Activated T-helper 2 cell treated with anti-CD3 and anti-CD28 coated beads, Interferon-gamma antibody, Interleukin-2, Interleukin-4, amounts not matched to agents 10 μg/mL and 5 μg/mL and 100 μg/mL, durations not matched to agents 14 hours and 24 hours and 36 hours (primary cell): ENCODE measurements around the gene CD300H. TPM values are rescaled to one million over a fixed set of nuclear protein-coding genes. Genes with fewer than 3 reads are reported as not detected.
"Not testable (repeated sequence)": the region's sequence is repeated elsewhere in the genome, so short reads cannot be mapped to it uniquely, and the experiment has no call there.

ENCODE experiments used
- DNase-seq: peaks from one replicate; pipeline ENCODE4 v3.0.0; 2021; ENCODE audit warnings: low spot score
- H3K27ac Mint-ChIP-seq: one replicate; pipeline ENCODE4 v1.8.0; 2021; ENCODE audit warnings: mixed read lengths
- H3K27me3 Mint-ChIP-seq: one replicate; pipeline ENCODE4 v1.8.0; 2021; ENCODE audit warnings: low read depth, mixed read lengths
- H3K36me3 Mint-ChIP-seq: one replicate; pipeline ENCODE4 v1.8.0; 2021; ENCODE audit warnings: low read depth, mixed read lengths
- H3K4me1 Mint-ChIP-seq: one replicate; pipeline ENCODE4 v1.8.0; 2021; ENCODE audit warnings: low read depth, mixed read lengths
- H3K4me3 Mint-ChIP-seq: one replicate; pipeline ENCODE4 v1.8.0; 2021; ENCODE audit warnings: low read depth, mild to moderate bottlenecking, moderate library complexity, mixed read lengths
- H3K9me3 Mint-ChIP-seq: one replicate; pipeline ENCODE4 v1.8.0; 2021; ENCODE audit warnings: mixed read lengths
- intact Hi-C: fragments of 100-400 bp; cut with micrococcal nuclease; formaldehyde crosslinking; loops from one replicate; pipeline ENCODE4 v1.15.1; 2023
- total RNA-seq: library from RNA; stranded (reverse); gene quantifications from 2 replicates; pipeline ENCODE4 v1.2.3, GENCODE V29; 2022

Gene CD300H
- total RNA-seq, 1 donor from 2014 or later = not detected

DNA sequence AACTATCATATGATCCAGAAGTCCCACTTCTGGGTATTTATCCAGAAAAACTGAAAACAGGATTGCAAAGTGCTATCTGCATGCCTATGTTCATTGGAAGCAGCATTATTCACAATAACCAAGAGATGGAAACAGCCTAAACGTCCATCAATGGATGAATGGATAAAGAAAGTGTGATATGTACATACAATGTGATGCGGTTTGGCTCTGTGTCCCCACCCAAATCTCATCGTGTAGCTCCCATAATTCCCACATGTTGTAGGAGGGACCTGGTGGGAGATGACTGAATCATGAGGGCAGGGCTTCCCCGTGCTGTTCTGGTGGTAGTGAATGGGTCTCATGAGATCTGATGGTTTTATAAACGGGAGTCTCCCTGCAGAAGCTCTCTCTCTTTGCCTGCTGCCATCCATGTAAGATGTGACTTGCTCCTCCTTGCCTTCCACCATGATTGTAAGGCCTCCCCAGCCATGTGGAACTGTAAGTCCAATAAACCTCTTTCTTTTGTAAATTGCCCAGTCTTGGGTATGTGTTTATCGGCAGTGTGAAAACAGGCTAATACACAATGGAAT lies 48.8 kb downstream of the CD300H start:
- H3K4me3 Mint-ChIP-seq, DNase-seq, H3K27ac Mint-ChIP-seq, H3K27me3 Mint-ChIP-seq, intact Hi-C loops: not testable (repeated sequence)
- peaks cover 30% of the 10 kb centered on the region for H3K9me3 Mint-ChIP-seq
- peaks cover 26% of the 10 kb centered on the region for H3K4me1 Mint-ChIP-seq
- peaks cover 13% of the 10 kb centered on the region for H3K36me3 Mint-ChIP-seq

DNA sequence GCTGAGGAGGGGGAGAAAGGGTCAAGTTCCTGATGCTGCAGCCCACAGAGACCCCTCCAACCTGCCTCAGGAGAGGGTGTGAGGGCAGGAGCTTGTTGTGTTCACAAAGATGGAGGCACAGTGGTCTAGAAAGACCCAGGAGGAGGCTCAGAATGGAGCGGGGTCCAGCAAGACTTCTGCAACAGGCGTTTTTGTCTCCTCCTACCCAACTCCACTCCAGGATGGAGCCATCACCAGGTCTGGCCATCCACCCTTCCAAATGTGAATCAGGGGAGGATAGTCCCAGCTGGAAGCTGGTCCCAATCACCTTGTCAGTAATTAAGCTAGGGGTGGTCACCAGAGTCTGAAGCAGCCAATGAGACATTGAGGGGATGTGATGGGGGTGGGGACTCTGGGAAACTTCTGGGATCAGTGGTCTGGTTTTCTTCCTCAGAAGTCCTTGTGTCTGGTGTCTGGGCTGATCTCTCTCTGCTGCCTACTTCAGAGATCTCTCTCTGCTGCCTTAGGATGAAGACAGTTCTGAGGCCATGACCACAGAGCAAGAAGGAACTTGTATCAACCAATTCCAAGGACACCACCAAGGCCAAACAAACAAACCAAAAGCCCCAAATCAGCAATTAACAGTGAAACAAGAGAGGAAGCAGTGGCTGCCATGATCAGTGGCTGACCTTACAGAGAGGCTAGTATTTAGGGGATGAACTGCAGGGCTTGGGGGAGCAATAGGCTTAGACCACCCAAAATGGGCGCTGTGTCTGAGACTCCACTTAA lies 50.6 kb downstream of the CD300H start:
- H3K36me3 Mint-ChIP-seq = peaks cover 13% of the 10 kb centered on the region
- H3K4me3 Mint-ChIP-seq = no peak overlapping the region
- H3K27me3 Mint-ChIP-seq = peaks cover 8% of the 10 kb centered on the region
- peaks cover 40% of the 10 kb centered on the region for H3K4me1 Mint-ChIP-seq
- intact Hi-C loops = no loop called here
- no peak for DNase-seq
- H3K9me3 Mint-ChIP-seq = peaks cover 25% of the 10 kb centered on the region
- no peak overlapping the region for H3K27ac Mint-ChIP-seq

DNA sequence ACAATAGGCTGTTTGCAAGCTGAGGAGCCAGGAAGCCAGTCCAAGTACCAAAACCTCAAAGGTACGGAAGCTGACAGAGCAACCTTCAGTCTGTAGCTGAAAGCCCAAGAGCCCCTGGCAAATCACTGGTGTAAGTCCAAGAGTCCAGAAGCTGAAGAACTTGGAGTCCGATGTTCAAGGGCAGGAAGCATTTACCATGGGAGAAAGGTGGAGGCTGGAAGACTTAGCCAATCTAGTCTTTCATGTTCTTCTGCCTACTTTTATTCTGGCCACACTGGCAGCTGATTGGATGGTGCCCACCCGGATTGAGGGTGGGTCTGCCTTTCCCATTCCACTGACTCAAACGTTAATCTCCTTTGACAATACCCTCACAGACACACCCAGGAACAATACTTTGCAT lies 51.4 kb downstream of the CD300H start:
- peaks cover 25% of the 10 kb centered on the region for H3K9me3 Mint-ChIP-seq
- H3K36me3 Mint-ChIP-seq = peaks cover 10% of the 10 kb centered on the region
- H3K27ac Mint-ChIP-seq = no peak overlapping the region
- H3K4me3 Mint-ChIP-seq = no peak overlapping the region
- no peak for DNase-seq
- intact Hi-C loops = no loop called here
- peaks cover 39% of the 10 kb centered on the region for H3K4me1 Mint-ChIP-seq
- peaks cover 8% of the 10 kb centered on the region for H3K27me3 Mint-ChIP-seq

DNA sequence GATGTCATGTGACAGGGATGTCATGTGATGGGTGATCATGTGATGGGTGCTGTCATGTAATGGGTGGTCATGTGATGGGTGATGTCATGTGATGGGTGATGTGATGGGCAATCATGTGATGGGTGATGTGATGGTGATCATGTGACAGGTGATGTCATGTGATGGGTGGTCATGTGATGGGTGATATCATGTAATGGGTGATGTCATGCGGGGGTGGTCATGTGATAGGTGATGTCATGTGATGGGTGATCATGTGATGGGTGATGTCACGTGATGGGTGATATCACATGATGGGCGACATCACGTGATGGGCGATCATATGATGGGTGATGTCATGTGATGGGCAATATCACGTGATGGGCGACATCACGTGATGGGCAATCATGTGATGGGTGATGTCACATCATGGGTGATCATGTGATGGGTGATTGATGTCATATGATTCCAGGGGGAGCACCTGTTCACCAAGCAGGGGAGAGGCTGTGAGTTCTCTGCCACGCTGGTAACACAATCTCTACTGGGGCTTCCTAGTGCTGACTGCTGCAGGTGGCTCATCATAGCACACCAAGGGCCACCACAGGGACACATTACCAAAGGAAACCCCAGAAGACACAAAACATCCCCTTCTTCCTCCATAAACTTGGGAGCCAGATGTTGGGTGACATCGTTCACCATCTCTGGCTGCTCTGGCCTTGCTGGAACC lies 52.5 kb downstream of the CD300H start:
- peaks cover 10% of the 10 kb centered on the region for H3K36me3 Mint-ChIP-seq
- peaks cover 25% of the 10 kb centered on the region for H3K9me3 Mint-ChIP-seq
- intact Hi-C loops = loop anchor here (5.0 kb wide), 1 partner anchor 232 kb away; no protein-coding TSS in a partner anchor
- peaks cover 32% of the 10 kb centered on the region for H3K4me1 Mint-ChIP-seq
- H3K27me3 Mint-ChIP-seq = peaks cover 8% of the 10 kb centered on the region
- peak overlapping the region; percentile 92 for H3K27ac Mint-ChIP-seq
- no peak overlapping the region for H3K4me3 Mint-ChIP-seq
- DNase-seq = no peak

DNA sequence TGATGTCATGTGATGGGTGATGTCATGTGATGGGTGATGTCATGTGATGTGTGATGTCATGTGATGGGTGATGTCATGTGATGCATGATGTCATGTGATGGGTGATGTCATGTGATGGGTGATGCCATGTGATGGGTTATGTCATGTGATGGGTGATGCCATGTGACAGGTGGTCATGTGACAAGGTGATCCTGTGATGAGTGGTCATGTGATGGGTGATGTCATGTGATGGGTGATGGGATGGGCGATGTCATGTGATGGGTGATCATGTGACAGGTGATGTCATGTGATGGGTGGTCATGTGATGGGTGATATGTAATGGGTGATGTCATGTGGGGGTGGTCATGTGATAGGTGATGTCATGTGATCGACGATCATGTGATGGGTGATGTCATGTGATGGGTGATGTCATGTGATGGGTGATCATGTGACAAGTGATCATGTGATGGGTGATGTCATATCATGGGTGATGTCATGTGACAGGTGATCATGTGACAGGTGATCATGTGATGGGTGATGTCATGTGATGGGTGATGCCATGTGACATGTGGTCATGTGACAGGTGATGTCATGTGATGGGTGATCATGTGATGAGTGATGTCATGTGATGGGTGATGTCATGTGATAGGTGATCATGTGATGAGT lies 53.2 kb downstream of the CD300H start:
- no peak overlapping the region for H3K4me3 Mint-ChIP-seq
- peaks cover 31% of the 10 kb centered on the region for H3K4me1 Mint-ChIP-seq
- intact Hi-C loops = loop anchor here (5.0 kb wide), 1 partner anchor 232 kb away; no protein-coding TSS in a partner anchor

DNA sequence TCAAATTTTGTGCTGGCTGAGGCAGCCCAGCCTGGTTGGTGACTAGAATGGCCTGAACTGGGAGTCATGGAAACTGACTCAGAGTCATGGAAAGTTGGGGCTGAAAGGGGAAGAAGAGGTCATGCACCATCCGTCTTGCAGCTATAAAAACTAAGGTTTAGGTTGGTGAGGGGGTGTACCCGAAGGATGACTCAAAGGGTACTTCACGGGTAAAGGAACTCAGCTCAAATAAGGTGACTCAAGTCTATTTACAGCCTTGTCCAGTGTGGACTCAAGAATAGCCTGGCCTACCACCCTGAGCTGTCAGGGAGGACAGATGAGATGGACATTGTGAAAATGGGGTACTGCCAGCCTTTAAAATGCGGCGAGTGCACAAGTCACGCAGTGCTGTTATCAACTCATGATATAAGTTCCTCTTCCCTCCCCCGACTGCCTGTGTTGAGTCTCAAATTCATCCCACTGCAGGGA lies 54.7 kb downstream of the CD300H start:
- H3K27me3 Mint-ChIP-seq = peaks cover 10% of the 10 kb centered on the region
- H3K27ac Mint-ChIP-seq = peak overlapping the region; percentile 97
- peaks cover 13% of the 10 kb centered on the region for H3K9me3 Mint-ChIP-seq
- DNase-seq = no peak
- intact Hi-C loops = loop anchor here (5.0 kb wide), 1 partner anchor 230 kb away; no protein-coding TSS in a partner anchor
- H3K36me3 Mint-ChIP-seq = peaks cover 10% of the 10 kb centered on the region
- H3K4me3 Mint-ChIP-seq = peak overlapping the region; percentile 50
- H3K4me1 Mint-ChIP-seq = peaks cover 38% of the 10 kb centered on the region

More for the DNA sequence above, 53.2 kb downstream of the CD300H start:
- H3K27me3 Mint-ChIP-seq = peaks cover 8% of the 10 kb centered on the region
- peaks cover 10% of the 10 kb centered on the region for H3K36me3 Mint-ChIP-seq
- peaks cover 25% of the 10 kb centered on the region for H3K9me3 Mint-ChIP-seq
- H3K27ac Mint-ChIP-seq = peak overlapping the region; percentile 92
- peak; percentile 63 for DNase-seq

DNA sequence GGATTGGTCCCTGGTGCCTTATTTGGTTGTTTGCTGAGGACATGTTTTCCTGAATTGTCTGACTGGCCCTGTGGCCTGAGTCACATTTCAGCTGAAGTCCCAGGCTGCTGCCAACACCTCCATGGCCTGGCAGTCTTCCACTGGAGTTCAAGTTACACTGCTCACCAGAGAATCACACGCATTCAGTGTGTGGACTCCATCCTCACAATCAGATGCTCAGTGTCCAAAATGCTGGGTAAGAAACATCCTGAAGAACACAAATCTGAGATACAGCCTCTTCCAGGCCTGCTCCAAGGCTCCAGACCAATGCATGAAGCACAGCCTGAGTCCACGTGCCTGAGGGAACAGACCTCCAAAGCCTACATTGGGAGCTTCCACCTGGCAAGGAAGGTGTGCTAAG lies 55.3 kb downstream of the CD300H start:
- peaks cover 13% of the 10 kb centered on the region for H3K9me3 Mint-ChIP-seq
- H3K36me3 Mint-ChIP-seq = peaks cover 10% of the 10 kb centered on the region
- H3K4me1 Mint-ChIP-seq = peaks cover 38% of the 10 kb centered on the region
- intact Hi-C loops = loop anchor here (5.0 kb wide), 1 partner anchor 230 kb away; no protein-coding TSS in a partner anchor
- peak overlapping the region; percentile 97 for H3K27ac Mint-ChIP-seq
- no peak overlapping the region for H3K4me3 Mint-ChIP-seq
- no peak for DNase-seq
- peaks cover 10% of the 10 kb centered on the region for H3K27me3 Mint-ChIP-seq

Other genes with a start within 250 kb of the CD300H start
- 0.14 TPM in 1 of 2 replicates, not detected in the other for gene KIF19, start 241.3 kb downstream of the CD300H start, total RNA-seq
- gene BTBD17, start 205.6 kb downstream of the CD300H start, total RNA-seq = not detected in 2 replicates
- gene GPR142, start 200.0 kb downstream of the CD300H start, total RNA-seq = not detected in 2 replicates
- 0.44 and 0.89 TPM in 2 replicates for gene GPRC5C, start 135.4 kb downstream of the CD300H start, total RNA-seq
- 16.6 and 16.7 TPM in 2 replicates for gene CD300A, start 100.9 kb downstream of the CD300H start, total RNA-seq
- not detected in 2 replicates for gene CD300LB, start 36.0 kb downstream of the CD300H start, total RNA-seq
- 0.32 TPM in 1 of 2 replicates, not detected in the other for gene CD300C, start 21.4 kb downstream of the CD300H start, total RNA-seq
- not detected in 2 replicates for gene CD300LD, start 24.8 kb upstream of the CD300H start, total RNA-seq
- not detected in 2 replicates for gene CD300E, start 56.2 kb upstream of the CD300H start, total RNA-seq
- not detected in 2 replicates for gene CD300LF, start 145.4 kb upstream of the CD300H start, total RNA-seq
- 9.7 and 12.1 TPM in 2 replicates for gene RAB37, start 169.7 kb upstream of the CD300H start, total RNA-seq
- 129 and 133 TPM in 2 replicates for gene NHERF1, start 181.1 kb upstream of the CD300H start, total RNA-seq
- 55.3 TPM in 2 replicates for gene NAT9, start 208.8 kb upstream of the CD300H start, total RNA-seq